Liver (tissue), 3 donors: Measurements from ENCODE around the gene ZG16B.

Experiments used
- CTCF ChIP-seq: fragments of 150-350 bp; IDR thresholded peaks from 2 replicates; pipeline ENCODE4 v1.5.1; 2017; ENCODE audit warnings: improper control_type of control experiment, low read depth, low read length; ENCODE audit not compliant: missing input control
- RAD21 ChIP-seq, 2 donors: IDR thresholded peaks; 2 replicates each; pipeline ENCODE4 v1.6.1; 2016; ENCODE audit warnings: antibody characterized with exemption in 2 of 2, mild to moderate bottlenecking in 2 of 2
- donor health status: healthy.
- donor health status: healthy.

GRCh38 chr16:2792940-2793339 is 37.2 kb upstream of the ZG16B start:
- TF ChIP-seq CTCF: no peak
- no peak for TF ChIP-seq RAD21 (IDR thresholded peaks at IDR 0.05)
